HCT116 (cell line): ENCODE results near the gene HCST. TPM values are rescaled to one million over a fixed set of nuclear protein-coding genes. Genes with fewer than 3 reads are reported as not detected.

Experiments
- ATAC-seq: fragments of 200-7000 bp; cut with Tn5 transposase; 2 replicates; pipeline ENCODE4 v1.9.1; 2020; ENCODE audit warnings: mild to moderate bottlenecking, moderate library complexity
- BruUV-seq: library from RNA; stranded (reverse); fragments of 400-500 nt; replicated peaks from 2 replicates; lab custom pipeline; 2021; lab: Mats Ljungman, UMichigan
- CTCF ChIA-PET: fragments of 300-600 bp; sonication (Branson Sonifier 250); formaldehyde crosslinking; loops from one replicate; lab custom pipeline; 2021; ENCODE audit warnings: antibody characterized with exemption; lab: Charles Lee
- POLR2A ChIA-PET: fragments of 300-600, 350-600 bp; sonication (Branson Sonifier 250); formaldehyde crosslinking; loops from one replicate; lab custom pipeline; 2021; ENCODE audit warnings: antibody characterized with exemption; lab: Charles Lee
- RAD21 ChIA-PET, 2 experiments: fragments of 300-600 bp; sonication (Branson Sonifier 250); formaldehyde crosslinking; loops; one replicate each; lab custom pipeline; 2023; ENCODE audit warnings: low total read pairs in 2 of 2; ENCODE audit not compliant: uncharacterized antibody in 2 of 2, unreplicated experiment in 2 of 2, low non-redundant PET in 1 of 2; lab: Charles Lee
- DNase-seq: peaks from one replicate; pipeline ENCODE4 v3.0.0-alpha.2; 2010; ENCODE audit warnings: low read depth, low spot score
- H2AFZ ChIP-seq: fragments of 200-600 bp; shearing (Covaris generic), sonication (generic); 2 replicates; pipeline ENCODE4 v1.6.1; 2017; ENCODE audit warnings: low read depth, mixed run types, mixed read lengths, antibody characterized with exemption, low read length; ENCODE audit not compliant: poor library complexity, severe bottlenecking
- H3K27ac ChIP-seq: 2 replicates; pipeline ENCODE4 v1.5.1; 2012; ENCODE audit warnings: low read depth, low read length
- H3K27me3 ChIP-seq: fragments of 200-600 bp; sonication (generic); 2 replicates; pipeline ENCODE4 v1.6.1; 2016; ENCODE audit warnings: mixed run types, low read length, mixed read lengths; ENCODE audit not compliant: insufficient read depth
- H3K36me3 ChIP-seq, 2 experiments: fragments of 200-500 bp in 1 of 2; fragments of 200-600 bp in 1 of 2; sonication (Bioruptor generic) in 1 of 2; sonication (generic) in 1 of 2; 2 replicates each; pipeline versions ENCODE4 v1.5.1 to v1.6.1; 2014 to 2016; ENCODE audit warnings: low read length in 2 of 2, inconsistent platforms in 1 of 2, mixed read lengths in 1 of 2, mixed run types in 1 of 2; ENCODE audit not compliant: insufficient read depth in 2 of 2, control insufficient read depth in 1 of 2
- H3K4me1 ChIP-seq, 2 experiments: fragments of 200-600 bp in 1 of 2; sonication (generic) in 1 of 2; 2 replicates each; pipeline versions ENCODE4 v1.5.1 to v1.6.1; 2012 to 2017; ENCODE audit warnings: low read length in 2 of 2, inconsistent platforms in 1 of 2, mild to moderate bottlenecking in 1 of 2, mixed read lengths in 1 of 2, mixed run types in 1 of 2, moderate library complexity in 1 of 2; ENCODE audit not compliant: insufficient read depth in 2 of 2, control insufficient read depth in 1 of 2
- H3K4me2 ChIP-seq: fragments of 200-600 bp; sonication (generic); 2 replicates; pipeline ENCODE4 v1.6.1; 2017; ENCODE audit warnings: mixed run types, low read length, mixed read lengths
- H3K4me3 ChIP-seq, 2 experiments: fragments of 200-600 bp in 1 of 2; sonication (generic) in 1 of 2; replicated peaks in 1 of 2; 2 replicates each; pipeline ENCODE4 v1.5.1; 2011 to 2016; ENCODE audit warnings: low read length in 2 of 2, control low read depth in 1 of 2, low read depth in 1 of 2, mild to moderate bottlenecking in 1 of 2, mixed read lengths in 1 of 2, mixed run types in 1 of 2
- H3K79me2 ChIP-seq: fragments of 200-600 bp; sonication (generic); 2 replicates; pipeline ENCODE4 v1.6.1; 2017; ENCODE audit warnings: mild to moderate bottlenecking, mixed run types, low read length, moderate library complexity, mixed read lengths; ENCODE audit not compliant: insufficient read depth
- H3K9ac ChIP-seq: fragments of 200-600 bp; sonication (generic); 2 replicates; pipeline ENCODE4 v1.6.1; 2016; ENCODE audit warnings: low read length, mixed read lengths
- H3K9me2 ChIP-seq: fragments of 200-600 bp; sonication (generic), shearing (Covaris generic); 2 replicates; pipeline ENCODE4 v1.6.1; 2017; ENCODE audit warnings: mixed run types, mild to moderate bottlenecking, moderate library complexity; ENCODE audit not compliant: insufficient read depth
- H3K9me3 ChIP-seq, 2 experiments: fragments of 200-500 bp in 1 of 2; fragments of 200-600 bp in 1 of 2; sonication (Bioruptor generic) in 1 of 2; sonication (generic) in 1 of 2; 2 replicates each; pipeline ENCODE4 v1.6.1; 2014 to 2017; ENCODE audit warnings: low read length in 2 of 2, mixed read lengths in 2 of 2, inconsistent platforms in 1 of 2, low read depth in 1 of 2, mild to moderate bottlenecking in 1 of 2, mixed run types in 1 of 2, moderate library complexity in 1 of 2; ENCODE audit not compliant: control insufficient read depth in 1 of 2, insufficient read depth in 1 of 2
- H4K20me1 ChIP-seq: fragments of 200-600 bp; sonication (generic), shearing (Covaris generic); 2 replicates; pipeline ENCODE4 v1.6.1; 2017; ENCODE audit warnings: mixed run types, mild to moderate bottlenecking, moderate library complexity; ENCODE audit not compliant: insufficient read depth
- ATF3 ChIP-seq: IDR thresholded peaks from 2 replicates; pipeline ENCODE4 v1.6.1; 2012
- CBX3 ChIP-seq: IDR thresholded peaks from 2 replicates; pipeline ENCODE4 v1.6.1; 2012; ENCODE audit warnings: low read depth
- CEBPB ChIP-seq: IDR thresholded peaks from 2 replicates; pipeline ENCODE4 v1.6.1; 2012; ENCODE audit warnings: low read depth
- CTCF ChIP-seq, 3 experiments: fragments of 200-600 bp in 1 of 3; sonication (generic) in 1 of 3; IDR thresholded peaks in 2 of 3; conservative IDR thresholded peaks in 1 of 3; 2 replicates each; pipeline ENCODE4 v1.5.1; 2012 to 2017; ENCODE audit warnings: low read depth in 2 of 3, low read length in 2 of 3, antibody characterized with exemption in 1 of 3, borderline replicate concordance in 1 of 3, control low read depth in 1 of 3, mild to moderate bottlenecking in 1 of 3, mixed read lengths in 1 of 3, mixed run types in 1 of 3, moderate library complexity in 1 of 3; ENCODE audit not compliant: insufficient read depth in 1 of 3
- ELF1 ChIP-seq: IDR thresholded peaks from 2 replicates; pipeline ENCODE4 v1.6.1; 2012; ENCODE audit warnings: low read depth, borderline replicate concordance
- EZH2 ChIP-seq: fragments of 200-600 bp; sonication (generic); IDR thresholded peaks from 2 replicates; pipeline ENCODE4 v1.6.1; 2017; ENCODE audit warnings: antibody characterized with exemption, mixed run types
- EZH2phosphoT487 ChIP-seq: fragments of 200-600 bp; IDR thresholded peaks from 2 replicates; pipeline ENCODE4 v1.6.1; 2018; ENCODE audit warnings: antibody characterized with exemption, borderline replicate concordance
- FOSL1 ChIP-seq: IDR thresholded peaks from 2 replicates; pipeline ENCODE4 v1.6.1; 2012; ENCODE audit warnings: low read depth
- JUND ChIP-seq: IDR thresholded peaks from 2 replicates; pipeline ENCODE4 v1.6.1; 2012
- POLR2A ChIP-seq: IDR thresholded peaks from 2 replicates; pipeline ENCODE4 v1.7.0; 2011; ENCODE audit warnings: borderline replicate concordance; ENCODE audit not compliant: insufficient read depth, insufficient read length; ENCODE audit errors: extremely low read depth
- RAD21 ChIP-seq: IDR thresholded peaks from 2 replicates; pipeline ENCODE4 v1.6.1; 2012; ENCODE audit warnings: low read depth, mild to moderate bottlenecking
- REST ChIP-seq: IDR thresholded peaks from 2 replicates; pipeline ENCODE4 v1.6.1; 2012; ENCODE audit warnings: low read depth
- SIN3A ChIP-seq: IDR thresholded peaks from 2 replicates; pipeline ENCODE4 v1.6.1; 2012; ENCODE audit warnings: low read depth
- SP1 ChIP-seq: IDR thresholded peaks from 2 replicates; pipeline ENCODE4 v1.6.1; 2012; ENCODE audit warnings: low read depth
- SRF ChIP-seq: IDR thresholded peaks from 2 replicates; pipeline ENCODE4 v1.6.1; 2012; ENCODE audit warnings: low read depth
- YY1 ChIP-seq: IDR thresholded peaks from 2 replicates; pipeline ENCODE4 v1.6.1; 2011; ENCODE audit warnings: low read length, low read depth, moderate library complexity, mild to moderate bottlenecking; ENCODE audit not compliant: insufficient replicate concordance; ENCODE audit errors: extremely low read depth
- ZBTB33 ChIP-seq: IDR thresholded peaks from 2 replicates; pipeline ENCODE4 v1.6.1; 2011; ENCODE audit warnings: mild to moderate bottlenecking, low read length, moderate library complexity; ENCODE audit not compliant: insufficient replicate concordance; ENCODE audit errors: extremely low read depth
- ZFX ChIP-seq: fragments of 450-650 bp; IDR thresholded peaks from 2 replicates; pipeline ENCODE4 v1.6.1; 2017
- ZNF274 ChIP-seq: fragments of 200-500 bp; sonication (Bioruptor generic); IDR thresholded peaks from 2 replicates; pipeline ENCODE4 v1.6.1; 2014; ENCODE audit warnings: mild to moderate bottlenecking, low read depth, low read length, inconsistent platforms
- intact Hi-C: fragments of 100-400 bp; cut with micrococcal nuclease; formaldehyde crosslinking; loops from 2 replicates; pipeline ENCODE4 v1.10.0; 2022
- total RNA-seq: library from RNA; stranded (reverse); gene quantifications from one replicate; pipeline ENCODE4 v1.2.1, GENCODE V29; 2021; ENCODE audit not compliant: unreplicated experiment

HCST gene
- total RNA-seq, 1 experiment from 2014 or later = 1.2 TPM

GRCh38 chr19:35853038-35853756, 49.1 kb upstream of the HCST start:
- Histone ChIP-seq H3K9me3 (no peaks in the 10 kb centered on the region), H3K4me2 (no peak overlapping the region), H3K27me3 (no peaks in the 10 kb centered on the region), H4K20me1 (no peaks in the 10 kb centered on the region), H3K4me1 (0 out of 4 replicates have a peak, but pooled peaks cover 0 to 2% of the 10 kb centered on the region in 2 experiments), H3K36me3 (no peaks in the 10 kb centered on the region), H2AFZ (no peak overlapping the region), H3K79me2 (no peaks in the 10 kb centered on the region), H3K9ac (no peak overlapping the region), H3K4me3 (no peak overlapping the region), H3K9me2 (no peaks in the 10 kb centered on the region), H3K27ac (no peak overlapping the region)
- intact Hi-C loops = no loop called here
- ATAC-seq (no peak), DNase-seq (no peak)
- TF ChIP-seq FOSL1 (no peak), SRF (no peak), ZBTB33 (no peak), CBX3 (no peak), RAD21 (no peak), CTCF (IDR thresholded peaks at IDR 0.05 in 2 of 3, conservative IDR thresholded peaks at IDR 0.05 in 1 of 3; ENCODE audit: borderline replicate concordance in 1 of 3, insufficient read depth in 1 of 3, low read depth in 2 of 3, low read length in 2 of 3) (no peak), SP1 (no peak), SIN3A (no peak), ZNF274 (no peak), REST (no peak), ZFX (no peak), CEBPB (no peak), ATF3 (no peak), ELF1 (no peak), EZH2 (no peak), JUND (no peak), POLR2A (no peak), EZH2phosphoT487 (no peak), YY1 (no peak)
- ChIA-PET RAD21 (no interaction called here), POLR2A (no interaction called here), CTCF (no interaction called here)
- BruUV-seq = no TSS peak
